A673 (cell line): ENCODE results near the gene ACOT12. TPM values are rescaled to one million over a fixed set of nuclear protein-coding genes. Genes with fewer than 3 reads are reported as not detected.

Source experiments
- BruUV-seq: library from RNA; stranded (reverse); fragments of 400-500 nt; replicated peaks from 2 replicates; lab custom pipeline; 2021; lab: Mats Ljungman, UMichigan
- CTCF ChIA-PET: fragments of 300-600 bp; sonication (Branson Sonifier 250); formaldehyde crosslinking; loops from one replicate; lab custom pipeline; 2022; ENCODE audit warnings: antibody characterized with exemption; lab: Charles Lee
- POLR2A ChIA-PET: fragments of 300-600 bp; sonication (Branson Sonifier 250); formaldehyde crosslinking; loops from one replicate; lab custom pipeline; 2022; ENCODE audit warnings: antibody characterized with exemption; ENCODE audit not compliant: low non-redundant PET; lab: Charles Lee
- DNase-seq: peaks from one replicate; pipeline ENCODE4 v3.0.0-alpha.2; 2015; ENCODE audit warnings: low spot score
- H3K27ac ChIP-seq: fragments of 200-600 bp; sonication (generic); 2 replicates; pipeline ENCODE4 v1.5.1; 2016; ENCODE audit warnings: mixed run types, low read depth, mild to moderate bottlenecking, mixed read lengths, antibody characterized with exemption, low read length; ENCODE audit not compliant: poor library complexity, severe bottlenecking
- H3K27me3 ChIP-seq: fragments of 200-600 bp; sonication (generic); replicated peaks from 2 replicates; pipeline ENCODE4 v1.6.1; 2017; ENCODE audit warnings: mixed run types, low read depth, mild to moderate bottlenecking, mixed read lengths, antibody characterized with exemption, low read length; ENCODE audit not compliant: insufficient read depth, poor library complexity
- H3K36me3 ChIP-seq: fragments of 200-600 bp; sonication (generic); 2 replicates; pipeline ENCODE4 v1.6.1; 2016; ENCODE audit warnings: mixed run types, mild to moderate bottlenecking, mixed read lengths, antibody characterized with exemption, low read length; ENCODE audit not compliant: insufficient read depth, poor library complexity, severe bottlenecking
- H3K4me1 ChIP-seq: fragments of 200-600 bp; sonication (generic); 2 replicates; pipeline ENCODE4 v1.6.1; 2017; ENCODE audit warnings: mixed run types, mild to moderate bottlenecking, mixed read lengths, antibody characterized with exemption, low read length; ENCODE audit not compliant: insufficient read depth, poor library complexity, severe bottlenecking
- H3K4me3 ChIP-seq: fragments of 200-600 bp; sonication (generic); 2 replicates; pipeline ENCODE4 v1.5.1; 2016; ENCODE audit warnings: low read depth, mixed run types, mild to moderate bottlenecking, mixed read lengths, low read length; ENCODE audit not compliant: poor library complexity, severe bottlenecking
- H3K9me3 ChIP-seq: fragments of 200-600 bp; sonication (generic); 2 replicates; pipeline ENCODE4 v1.6.1; 2016; ENCODE audit warnings: mixed run types, low read depth, mild to moderate bottlenecking, mixed read lengths, antibody characterized with exemption, low read length; ENCODE audit not compliant: poor library complexity, severe bottlenecking
- EZH2 ChIP-seq: fragments of 200-600 bp; sonication (generic); IDR thresholded peaks from 2 replicates; pipeline ENCODE4 v1.6.1; 2017; ENCODE audit warnings: borderline replicate concordance, low read depth, mild to moderate bottlenecking, mixed read lengths, antibody characterized with exemption, low read length; ENCODE audit not compliant: poor library complexity, severe bottlenecking
- intact Hi-C: fragments of 100-400 bp; cut with micrococcal nuclease; formaldehyde crosslinking; loops from one replicate; pipeline ENCODE4 v1.10.0; 2022; ENCODE audit not compliant: unreplicated experiment
- total RNA-seq: library from RNA; stranded (reverse); gene quantifications from 2 replicates; pipeline ENCODE4 v1.2.3, GENCODE V29; 2021
- TF ChIP-seq, protein P1 (sequence below): fragments of 300-800, 200-600 bp; sonication (generic); conservative IDR thresholded peaks from 2 replicates; pipeline ENCODE4 v1.5.1; 2017; ENCODE audit warnings: low read depth, mild to moderate bottlenecking, antibody characterized with exemption, low read length, moderate library complexity, mixed read lengths

The ACOT12 gene
- total RNA-seq, 1 experiment from 2014 or later = not detected

- Histone ChIP-seq H3K36me3 (no peaks in the 10 kb centered on the region), H3K4me1 (no peaks in the 10 kb centered on the region), H3K27ac (no peak overlapping the region), H3K27me3 (no peaks in the 10 kb centered on the region), H3K4me3 (no peak overlapping the region), H3K9me3 (no peaks in the 10 kb centered on the region)
- DNase-seq = no peak
- intact Hi-C loops = no loop called here
- TF ChIP-seq EZH2 = no peak
- TF ChIP-seq, protein P1, sequence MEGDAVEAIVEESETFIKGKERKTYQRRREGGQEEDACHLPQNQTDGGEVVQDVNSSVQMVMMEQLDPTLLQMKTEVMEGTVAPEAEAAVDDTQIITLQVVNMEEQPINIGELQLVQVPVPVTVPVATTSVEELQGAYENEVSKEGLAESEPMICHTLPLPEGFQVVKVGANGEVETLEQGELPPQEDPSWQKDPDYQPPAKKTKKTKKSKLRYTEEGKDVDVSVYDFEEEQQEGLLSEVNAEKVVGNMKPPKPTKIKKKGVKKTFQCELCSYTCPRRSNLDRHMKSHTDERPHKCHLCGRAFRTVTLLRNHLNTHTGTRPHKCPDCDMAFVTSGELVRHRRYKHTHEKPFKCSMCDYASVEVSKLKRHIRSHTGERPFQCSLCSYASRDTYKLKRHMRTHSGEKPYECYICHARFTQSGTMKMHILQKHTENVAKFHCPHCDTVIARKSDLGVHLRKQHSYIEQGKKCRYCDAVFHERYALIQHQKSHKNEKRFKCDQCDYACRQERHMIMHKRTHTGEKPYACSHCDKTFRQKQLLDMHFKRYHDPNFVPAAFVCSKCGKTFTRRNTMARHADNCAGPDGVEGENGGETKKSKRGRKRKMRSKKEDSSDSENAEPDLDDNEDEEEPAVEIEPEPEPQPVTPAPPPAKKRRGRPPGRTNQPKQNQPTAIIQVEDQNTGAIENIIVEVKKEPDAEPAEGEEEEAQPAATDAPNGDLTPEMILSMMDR = no peak
- ChIA-PET CTCF (no interaction called here), POLR2A (no interaction called here)
- no TSS peak for BruUV-seq
Observed at GRCh38 chr5:81418606-81419005, 24.7 kb upstream of the ACOT12 start.

- no peak for DNase-seq
- H3K4me1 ChIP-seq = no peaks in the 10 kb centered on the region
- H3K9me3 ChIP-seq = no peaks in the 10 kb centered on the region
- no peaks in the 10 kb centered on the region for H3K36me3 ChIP-seq
- intact Hi-C loops = no loop called here
- BruUV-seq = no TSS peak
- TF ChIP-seq, protein P1 = no peak
- no peak for TF ChIP-seq EZH2
- ChIA-PET POLR2A (no interaction called here), CTCF (no interaction called here)
- no peak overlapping the region for H3K4me3 ChIP-seq
- no peak overlapping the region for H3K27ac ChIP-seq
- H3K27me3 ChIP-seq = no peaks in the 10 kb centered on the region
Observed at GRCh38 chr5:81417052-81417451, 23.1 kb upstream of the ACOT12 start.

GRCh38 chr5:81409896-81410295, 16.0 kb upstream of the ACOT12 start:
- Histone ChIP-seq H3K36me3 (no peaks in the 10 kb centered on the region), H3K27me3 (no peaks in the 10 kb centered on the region), H3K9me3 (no peaks in the 10 kb centered on the region), H3K4me3 (no peak overlapping the region), H3K27ac (no peak overlapping the region), H3K4me1 (peaks cover 21% of the 10 kb centered on the region)
- TF ChIP-seq, protein P1 = no peak
- TF ChIP-seq EZH2 = no peak
- ChIA-PET POLR2A (no interaction called here), CTCF (no interaction called here)
- intact Hi-C loops = no loop called here
- DNase-seq = peak; percentile 52
- no TSS peak for BruUV-seq
